K562 (cell line): ENCODE measurements around the gene NOX5. TPM values are rescaled to one million over a fixed set of nuclear protein-coding genes. Genes with fewer than 3 reads are reported as not detected.
A peak's percentile ranks its signal among the peaks of the same experiment; 100 is the strongest.

Experiments
- ATAC-seq: fragments of 200-7000 bp; cut with Tn5 transposase; 3 replicates; pipeline ENCODE4 v1.9.1; 2020; ENCODE audit warnings: moderate library complexity
- BruUV-seq: library from RNA; stranded (reverse); fragments of 400-500 nt; replicated peaks from 2 replicates; lab custom pipeline; 2021; lab: Mats Ljungman, UMichigan
- CTCF ChIA-PET: fragments of 300-600 bp; formaldehyde crosslinking; extraction: SDS; loops from one replicate; lab custom pipeline; 2021; ENCODE audit warnings: low intra/inter-chr PET ratio; lab: Yijun Ruan, JAX
- POLR2A ChIA-PET: fragments of 300-600, 350-650 bp; sonication (Branson Sonifier 250); formaldehyde crosslinking; extraction: SDS; loops from one replicate; lab custom pipeline; 2021; ENCODE audit warnings: antibody characterized with exemption, inconsistent platforms; lab: Yijun Ruan, JAX
- DNase-seq, 4 experiments: peaks; one replicate each; pipeline versions ENCODE4 v3.0.0 to v3.0.0-alpha.2; 2011 to 2018; ENCODE audit warnings: low spot score in 3 of 4, mixed read lengths in 3 of 4; ENCODE audit errors: extremely low read depth in 1 of 4
- FAIRE-seq: peaks from 2 replicates; lab custom pipeline; 2011; peaks lifted over from hg19 to GRCh38; lab: Jason Lieb, UNC
- H2AFZ ChIP-seq: 2 replicates; pipeline ENCODE4 v1.6.0; 2011; ENCODE audit warnings: low read depth, low read length, control low read depth, inconsistent platforms
- H3K27ac ChIP-seq: fragments of 200-600 bp; 3 replicates; pipeline ENCODE4 v1.8.0; 2011; ENCODE audit warnings: low read depth, mild to moderate bottlenecking, control low read depth, inconsistent platforms, low read length, moderate library complexity, mixed read lengths; ENCODE audit errors: extremely low read depth
- H3K27me3 ChIP-seq, 2 experiments: fragments of 300-600 bp in 1 of 2; 2 replicates in 1 of 2; 3 replicates in 1 of 2; pipeline versions ENCODE4 v1.6.0 to v1.8.0; 2011; ENCODE audit warnings: inconsistent platforms in 2 of 2, low read length in 2 of 2, mild to moderate bottlenecking in 1 of 2, mixed read lengths in 1 of 2, moderate library complexity in 1 of 2; ENCODE audit not compliant: control insufficient read depth in 2 of 2, insufficient read depth in 2 of 2
- H3K36me3 ChIP-seq: fragments of 300-600 bp; 3 replicates; pipeline ENCODE4 v1.8.0; 2011; ENCODE audit warnings: mild to moderate bottlenecking, low read length, inconsistent platforms; ENCODE audit not compliant: control insufficient read depth, insufficient read depth
- H3K4me1 ChIP-seq, 2 experiments: fragments of 200-600 bp in 1 of 2; replicated peaks in 1 of 2; 2 replicates in 1 of 2; 3 replicates in 1 of 2; pipeline versions ENCODE4 v1.5.1 to v1.8.0; 2011; ENCODE audit warnings: inconsistent platforms in 2 of 2, low read length in 2 of 2, mild to moderate bottlenecking in 1 of 2, mixed read lengths in 1 of 2, moderate library complexity in 1 of 2; ENCODE audit not compliant: control insufficient read depth in 2 of 2, insufficient read depth in 2 of 2
- H3K4me2 ChIP-seq: 2 replicates; pipeline ENCODE4 v1.6.1; 2011; ENCODE audit warnings: low read length, control low read depth, inconsistent platforms, mixed read lengths; ENCODE audit not compliant: insufficient read depth
- H3K4me3 ChIP-seq: fragments of 200-600 bp; sonication (generic), shearing (Covaris generic); 2 replicates; pipeline ENCODE4 v1.5.1; 2016; ENCODE audit warnings: control low read depth, inconsistent platforms
- H3K79me2 ChIP-seq: fragments of 200-600 bp; 3 replicates; pipeline ENCODE4 v1.8.0; 2011; ENCODE audit warnings: low read length, inconsistent platforms; ENCODE audit not compliant: control insufficient read depth, insufficient read depth
- H3K9ac ChIP-seq, 2 experiments: 2 replicates each; pipeline versions ENCODE4 v1.6.0 to v1.6.1; 2011; ENCODE audit warnings: low read depth in 2 of 2, low read length in 2 of 2, control low read depth in 1 of 2, inconsistent platforms in 1 of 2, mild to moderate bottlenecking in 1 of 2, mixed read lengths in 1 of 2; ENCODE audit not compliant: insufficient read depth in 1 of 2
- H3K9me1 ChIP-seq: one replicate; pipeline ENCODE4 v1.6.0; 2011; ENCODE audit warnings: inconsistent platforms, mild to moderate bottlenecking, low read length, moderate library complexity; ENCODE audit not compliant: control insufficient read depth, insufficient read depth
- H3K9me3 ChIP-seq: replicated peaks from 2 replicates; pipeline ENCODE4 v1.5.1; 2011; ENCODE audit warnings: low read depth, low read length, inconsistent platforms; ENCODE audit not compliant: control insufficient read depth, insufficient read depth
- H4K20me1 ChIP-seq: replicated peaks from 2 replicates; pipeline ENCODE4 v1.6.1; 2011; ENCODE audit warnings: low read length, inconsistent platforms, mixed read lengths; ENCODE audit not compliant: control insufficient read depth, insufficient read depth
- ARID1B ChIP-seq: fragments of 450-650 bp; IDR thresholded peaks from 2 replicates; pipeline ENCODE4 v1.6.1; 2016; ENCODE audit warnings: antibody characterized with exemption, mild to moderate bottlenecking, inconsistent platforms
- CBX2 ChIP-seq: fragments of 200-600 bp; sonication (generic); IDR thresholded peaks from one replicate; pipeline ENCODE4 v1.6.1; 2012; ENCODE audit warnings: mild to moderate bottlenecking, low read length, inconsistent platforms; ENCODE audit not compliant: insufficient read depth, poor library complexity, severe bottlenecking
- CEBPB ChIP-seq: fragments of 450-650 bp; IDR thresholded peaks from 2 replicates; pipeline ENCODE4 v1.6.1; 2016; ENCODE audit warnings: missing genetic modification characterization, missing compliant biosample characterization
- CREM ChIP-seq: IDR thresholded peaks from 2 replicates; pipeline ENCODE4 v1.6.1; 2014; ENCODE audit warnings: antibody characterized with exemption, low read depth
- ELF1 ChIP-seq: fragments of 200-800 bp; sonication (Bioruptor generic); IDR thresholded peaks from 2 replicates; pipeline ENCODE4 v1.6.1; 2016; ENCODE audit warnings: missing genetic modification characterization, missing compliant biosample characterization
- ESRRB ChIP-seq: fragments of 250-450 bp; sonication (Bioruptor Pico); IDR thresholded peaks from 2 replicates; pipeline ENCODE4 v1.5.0; 2020; ENCODE audit warnings: mild to moderate bottlenecking, moderate library complexity, borderline replicate concordance
- HLTF ChIP-seq: fragments of 450-650 bp; IDR thresholded peaks from 2 replicates; pipeline ENCODE4 v1.6.1; 2016
- KHSRP ChIP-seq: fragments of 450-650 bp; IDR thresholded peaks from 2 replicates; pipeline ENCODE4 v1.6.1; 2017
- NFE2L1 ChIP-seq: fragments of 450-650 bp; IDR thresholded peaks from 2 replicates; pipeline ENCODE4 v1.6.1; 2016; ENCODE audit warnings: missing genetic modification characterization, low read depth, mild to moderate bottlenecking, missing compliant biosample characterization, moderate library complexity, borderline replicate concordance
- PHB2 ChIP-seq: fragments of 450-650 bp; IDR thresholded peaks from 2 replicates; pipeline ENCODE4 v1.6.1; 2017; ENCODE audit warnings: low read depth
- SMARCA5 ChIP-seq: fragments of 450-650 bp; IDR thresholded peaks from 2 replicates; pipeline ENCODE4 v1.6.1; 2016
- ZFP1 ChIP-seq: fragments of 450-650 bp; formaldehyde crosslinking; IDR thresholded peaks from 2 replicates; pipeline ENCODE4 v1.4.0; 2020; ENCODE audit warnings: mild to moderate bottlenecking, mixed read lengths
- ZFPM2 ChIP-seq: fragments of 250-450 bp; sonication (Bioruptor Pico); IDR thresholded peaks from 2 replicates; pipeline ENCODE4 v1.5.1; 2022; ENCODE audit warnings: mild to moderate bottlenecking
- ZKSCAN1 ChIP-seq: fragments of 150-350 bp; IDR thresholded peaks from 2 replicates; pipeline ENCODE4 v1.6.1; 2016; ENCODE audit warnings: low read depth, low read length
- ZNF217 ChIP-seq: sonication (generic); formaldehyde crosslinking; IDR thresholded peaks from 2 replicates; pipeline ENCODE4 v1.8.0; 2022; ENCODE audit warnings: mild to moderate bottlenecking, missing genetic modification reagents
- ZNF324 ChIP-seq: fragments of 250-450 bp; sonication (Bioruptor Pico); IDR thresholded peaks from 2 replicates; pipeline ENCODE4 v1.4.0; 2020; ENCODE audit warnings: mild to moderate bottlenecking
- ZNF79 ChIP-seq: fragments of 250-450 bp; sonication (Bioruptor Pico); IDR thresholded peaks from 2 replicates; pipeline ENCODE4 v1.4.0; 2020; ENCODE audit warnings: low read depth, mild to moderate bottlenecking, moderate library complexity
- whole genome bisulfite sequencing: fragments of 100-300 bp; shearing (Covaris generic); methylation state at CpG from one replicate; pipeline ENCODE4 v1.1.6; 2016; ENCODE audit warnings: low coverage, mixed read lengths; ENCODE audit not compliant: insufficient coverage; ENCODE audit errors: missing lambda C conversion rate; 5-methylcytosine and 5-hydroxymethylcytosine counted together
- in situ Hi-C: fragments of 300-500 bp; cut with MboI; formaldehyde crosslinking; loops from 4 replicates; pipeline ENCODE4 v1.15.0; 2018; ENCODE audit warnings: inconsistent platforms, mixed read lengths
- intact Hi-C: fragments of 100-400 bp; cut with micrococcal nuclease; formaldehyde crosslinking; loops from 2 replicates; pipeline ENCODE4 v1.14.2; 2022
- polyA plus RNA-seq, 8 experiments: library from polyadenylated mRNA; depleted of rRNA in 4 of 8; stranded (reverse) in 5 of 8; unstranded in 3 of 8; fragments of >200 nt; fragmentation: Nextera tagmentation in 2 of 8; fragmentation: Illumina TruSeq in 1 of 8; extraction: Ambion mirVana in 2 of 8; extraction: Trizol in 1 of 8; gene quantifications; 2 replicates each; pipeline versions ENCODE4 v1.2.1 to v1.2.3, GENCODE V29; 2011 to 2014; ENCODE audit warnings: inconsistent platforms in 1 of 8, missing spikeins in 1 of 8
- total RNA-seq, 7 experiments: library from RNA; depleted of rRNA in 6 of 7; stranded (reverse); fragments of >200 nt in 6 of 7; fragmentation: Illumina TruSeq in 2 of 7; extraction: Trizol in 2 of 7; gene quantifications; 2 replicates each; pipeline versions ENCODE4 v1.2.1 to v1.2.3, GENCODE V29; 2011 to 2021; ENCODE audit warnings: low replicate concordance in 1 of 7
- TF ChIP-seq, protein P1 (sequence below): fragments of 250-450 bp; sonication (Bioruptor Pico); IDR thresholded peaks from 2 replicates; pipeline ENCODE4 v1.8.0; 2022; ENCODE audit warnings: inconsistent platforms, mild to moderate bottlenecking, moderate library complexity, borderline replicate concordance
- TF ChIP-seq, protein P2 (sequence below): IDR thresholded peaks from 2 replicates; pipeline ENCODE4 v1.6.1; 2011; ENCODE audit warnings: borderline replicate concordance, low read depth, mild to moderate bottlenecking, moderate library complexity, low read length; ENCODE audit not compliant: insufficient read depth, poor library complexity, severe bottlenecking
- TF ChIP-seq, protein P3 (sequence below): fragments of 250-450 bp; sonication (Bioruptor Pico); IDR thresholded peaks from 2 replicates; pipeline ENCODE4 v1.6.1; 2021; ENCODE audit warnings: mild to moderate bottlenecking

The NOX5 gene
- total and polyA plus RNA-seq, 9 of the 15 experiments (the other 6 are each of a cell fraction or from before 2014, with no cell fraction given), result 0.01 TPM; not detected in 8

DNA sequence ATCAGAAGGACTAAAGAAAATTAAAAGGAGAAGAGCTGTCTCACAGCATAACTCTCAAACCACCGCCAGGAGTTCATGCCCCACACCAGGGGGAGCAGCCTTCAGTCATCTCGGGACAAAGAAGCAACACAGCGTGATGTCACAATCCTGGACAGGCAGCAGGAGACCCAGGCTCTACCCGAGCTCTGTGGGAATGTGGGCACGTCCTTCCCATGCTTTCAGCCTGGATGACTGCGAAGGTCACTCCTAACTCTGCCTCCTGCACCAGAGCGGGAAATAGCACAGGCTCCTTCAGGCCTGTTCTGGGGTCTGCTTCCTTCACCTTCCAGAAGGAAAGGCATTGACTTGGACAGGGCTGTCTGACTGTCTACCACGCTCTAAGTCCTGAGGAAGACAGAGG lies 31.3 kb downstream of the NOX5 start (continued):
- TF ChIP-seq, protein P1, sequence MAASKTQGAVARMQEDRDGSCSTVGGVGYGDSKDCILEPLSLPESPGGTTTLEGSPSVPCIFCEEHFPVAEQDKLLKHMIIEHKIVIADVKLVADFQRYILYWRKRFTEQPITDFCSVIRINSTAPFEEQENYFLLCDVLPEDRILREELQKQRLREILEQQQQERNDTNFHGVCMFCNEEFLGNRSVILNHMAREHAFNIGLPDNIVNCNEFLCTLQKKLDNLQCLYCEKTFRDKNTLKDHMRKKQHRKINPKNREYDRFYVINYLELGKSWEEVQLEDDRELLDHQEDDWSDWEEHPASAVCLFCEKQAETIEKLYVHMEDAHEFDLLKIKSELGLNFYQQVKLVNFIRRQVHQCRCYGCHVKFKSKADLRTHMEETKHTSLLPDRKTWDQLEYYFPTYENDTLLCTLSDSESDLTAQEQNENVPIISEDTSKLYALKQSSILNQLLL (CRISPR knock-in tag), result no peak
- TF ChIP-seq NFE2L1 (tag) (no peak), CEBPB (tag) (peak; percentile 76), ZNF217 (no peak), ZNF79 (CRISPR knock-in tag) (no peak)
- TF ChIP-seq, protein P2, sequence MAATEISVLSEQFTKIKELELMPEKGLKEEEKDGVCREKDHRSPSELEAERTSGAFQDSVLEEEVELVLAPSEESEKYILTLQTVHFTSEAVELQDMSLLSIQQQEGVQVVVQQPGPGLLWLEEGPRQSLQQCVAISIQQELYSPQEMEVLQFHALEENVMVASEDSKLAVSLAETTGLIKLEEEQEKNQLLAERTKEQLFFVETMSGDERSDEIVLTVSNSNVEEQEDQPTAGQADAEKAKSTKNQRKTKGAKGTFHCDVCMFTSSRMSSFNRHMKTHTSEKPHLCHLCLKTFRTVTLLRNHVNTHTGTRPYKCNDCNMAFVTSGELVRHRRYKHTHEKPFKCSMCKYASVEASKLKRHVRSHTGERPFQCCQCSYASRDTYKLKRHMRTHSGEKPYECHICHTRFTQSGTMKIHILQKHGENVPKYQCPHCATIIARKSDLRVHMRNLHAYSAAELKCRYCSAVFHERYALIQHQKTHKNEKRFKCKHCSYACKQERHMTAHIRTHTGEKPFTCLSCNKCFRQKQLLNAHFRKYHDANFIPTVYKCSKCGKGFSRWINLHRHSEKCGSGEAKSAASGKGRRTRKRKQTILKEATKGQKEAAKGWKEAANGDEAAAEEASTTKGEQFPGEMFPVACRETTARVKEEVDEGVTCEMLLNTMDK, result peak; percentile 46

DNA sequence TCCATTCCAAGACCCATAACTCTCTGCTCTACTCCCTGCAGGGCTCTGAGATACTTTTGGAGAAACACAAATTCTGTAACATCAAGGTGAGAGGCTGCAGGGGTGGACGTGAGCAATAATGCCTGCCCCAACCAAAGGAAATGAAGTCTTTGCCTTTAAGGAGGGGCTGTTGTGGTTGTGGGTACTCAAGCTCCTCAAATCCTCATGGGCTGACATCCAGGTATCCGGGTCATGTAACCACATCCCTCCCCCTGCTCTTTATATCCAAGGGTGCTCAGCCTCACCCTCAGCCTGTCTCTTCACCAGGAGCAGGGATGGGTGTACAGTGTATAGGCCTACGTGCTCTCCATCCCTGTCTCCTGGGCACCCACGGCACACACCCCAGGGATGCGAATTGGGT lies 32.3 kb downstream of the NOX5 start:
- Histone ChIP-seq H3K36me3 (no peaks in the 10 kb centered on the region), H3K27me3 (peaks cover 2 to 15% of the 10 kb centered on the region in 2 experiments; a peak in 2 of 5 replicates), H3K27ac (no peak overlapping the region), H3K79me2 (no peaks in the 10 kb centered on the region), H4K20me1 (no peaks in the 10 kb centered on the region), H3K4me1 (peaks cover 0 to 9% of the 10 kb centered on the region in 2 experiments; a peak in 3 of 5 replicates), H2AFZ (no peak overlapping the region), H3K4me3 (no peak overlapping the region), H3K4me2 (no peak overlapping the region), H3K9me3 (no peaks in the 10 kb centered on the region), H3K9ac (no peak overlapping the region), H3K9me1 (no peaks in the 10 kb centered on the region)
- CTCF ChIA-PET, result no interaction called here
- no peak for DNase-seq
- FAIRE-seq, result no peak
- ATAC-seq, result no peak
- POLR2A ChIA-PET, result interaction anchor here (0.6 to 1.7 kb wide), 2 partner anchors 10 to 228 kb away, joined by 3 to 8 read pairs; no protein-coding TSS in a partner anchor
- in situ Hi-C loops (no loop called here), intact Hi-C loops (no loop called here)
- 3% methylated on average over 4 of the region's 5 CpGs for WGBS
- no TSS peak for BruUV-seq
- TF ChIP-seq ZKSCAN1 (no peak), ESRRB (CRISPR knock-in tag) (no peak), HLTF (no peak), ARID1B (no peak), PHB2 (no peak), ZFPM2 (CRISPR knock-in tag) (no peak), SMARCA5 (no peak), NFE2L1 (tag) (no peak), ZFP1 (no peak), CBX2 (no peak), ZNF324 (CRISPR knock-in tag) (no peak), KHSRP (no peak), CREM (no peak), ELF1 (no peak)
- TF ChIP-seq, protein P3, sequence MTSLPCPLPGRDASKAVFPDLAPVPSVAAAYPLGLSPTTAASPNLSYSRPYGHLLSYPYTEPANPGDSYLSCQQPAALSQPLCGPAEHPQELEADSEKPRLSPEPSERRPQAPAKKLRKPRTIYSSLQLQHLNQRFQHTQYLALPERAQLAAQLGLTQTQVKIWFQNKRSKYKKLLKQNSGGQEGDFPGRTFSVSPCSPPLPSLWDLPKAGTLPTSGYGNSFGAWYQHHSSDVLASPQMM, result no peak
